GM18502 (cell line): Measurements from ENCODE around the gene SNX15.
"Not testable (repeated sequence)": the region's sequence is repeated elsewhere in the genome, so short reads cannot be mapped to it uniquely, and the experiment has no call there.

Experiments used
- ATAC-seq: cut with Tn5 transposase; IDR thresholded peaks from one replicate; pipeline ENCODE4 v1.9.1; 2021; ENCODE audit warnings: mild to moderate bottlenecking; ENCODE audit not compliant: unreplicated experiment, poor library complexity

SNX15 gene

DNA sequence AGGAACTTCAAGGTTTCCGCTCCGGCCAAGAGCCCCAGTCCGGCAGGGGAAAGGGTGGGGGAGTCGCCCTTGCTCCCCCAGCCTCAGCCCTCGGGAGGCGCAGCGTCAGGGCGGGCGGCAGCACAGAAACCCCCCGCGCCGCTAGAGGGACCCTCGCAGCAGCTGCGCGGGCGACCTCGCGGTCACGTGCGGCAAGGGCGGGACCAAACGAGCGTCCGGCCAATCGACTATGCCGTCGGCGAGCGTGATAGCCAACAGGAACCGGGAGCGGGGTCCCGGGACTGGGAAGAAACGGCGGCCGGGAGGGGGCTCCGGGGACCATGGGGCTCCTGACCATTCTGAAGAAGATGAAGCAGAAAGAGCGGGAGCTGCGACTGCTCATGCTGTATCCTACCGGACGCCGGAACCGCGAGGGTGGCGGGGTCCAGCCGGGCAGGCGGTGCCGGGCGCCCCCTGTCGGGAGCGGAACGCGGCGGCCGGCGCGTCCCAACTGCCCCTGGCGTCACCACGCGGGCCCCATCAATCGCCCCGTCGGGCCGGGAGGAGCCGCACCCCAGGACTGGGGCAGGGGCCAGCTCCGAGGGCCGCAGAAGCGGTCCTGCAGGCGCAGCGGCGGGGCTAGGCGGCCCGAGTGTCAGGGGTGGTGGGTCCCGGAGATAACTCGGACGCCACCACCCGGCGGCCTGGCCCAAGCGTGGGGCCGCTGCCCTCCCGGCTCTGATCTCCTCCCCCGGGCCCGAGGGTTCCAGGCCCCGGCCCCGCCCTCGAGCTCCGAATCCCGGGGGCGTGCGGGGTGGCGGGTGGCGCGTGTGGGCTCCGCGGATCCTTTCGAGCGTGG lies 13.1 kb upstream of the SNX15 start, which contains the start of gene ARL2:
Gene ARL2 (plus strand): TSS at position 273 of the 838 bp plus-strand sequence. CDS start 48 bp downstream, at position 321.
- peak; percentile 77 for ATAC-seq

GRCh38 chr11:65014726-65015227 lies 12.5 kb upstream of the SNX15 start:
- ATAC-seq, result peak; percentile 4

DNA sequence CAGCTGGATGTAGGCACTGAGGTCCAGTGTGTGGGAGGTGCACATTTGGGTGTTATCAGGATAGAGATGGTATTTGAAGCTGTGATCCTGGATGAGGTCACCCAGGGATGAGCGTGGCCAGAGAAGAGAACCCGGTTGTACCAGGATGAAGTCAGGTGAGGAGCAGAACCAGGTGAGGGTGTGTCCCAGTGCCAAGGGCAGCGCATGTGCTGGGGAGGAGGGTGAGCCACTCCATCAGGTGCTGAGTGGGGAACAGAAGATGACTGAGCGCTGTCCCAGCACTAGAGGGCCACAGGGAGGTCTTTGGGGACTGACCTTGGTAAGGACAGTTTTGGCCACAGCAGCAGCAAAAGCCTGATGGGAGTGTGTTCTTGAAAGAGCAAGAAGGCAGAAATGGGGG lies 10.5 kb upstream of the SNX15 start:
- no peak for ATAC-seq

DNA sequence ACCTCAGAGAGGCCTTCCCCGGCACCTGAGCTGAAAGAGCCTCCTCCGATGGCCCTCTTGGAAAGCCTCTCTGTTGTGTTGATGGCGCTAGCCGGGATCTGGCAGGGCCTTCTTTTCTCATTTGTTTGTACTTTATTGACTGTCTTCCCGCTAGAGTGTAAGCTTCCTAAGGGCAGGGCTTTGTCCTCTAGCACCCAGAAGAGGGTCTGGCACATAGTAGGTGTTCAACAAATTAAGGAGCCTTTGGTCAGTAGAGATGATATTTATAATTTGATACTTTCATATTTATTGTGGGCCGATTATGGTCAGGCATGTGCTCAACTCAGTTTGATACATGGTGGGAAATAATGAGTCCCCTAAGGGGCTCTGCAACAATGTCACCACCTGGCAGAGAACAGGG lies 9.3 kb upstream of the SNX15 start:
- no peak for ATAC-seq

DNA sequence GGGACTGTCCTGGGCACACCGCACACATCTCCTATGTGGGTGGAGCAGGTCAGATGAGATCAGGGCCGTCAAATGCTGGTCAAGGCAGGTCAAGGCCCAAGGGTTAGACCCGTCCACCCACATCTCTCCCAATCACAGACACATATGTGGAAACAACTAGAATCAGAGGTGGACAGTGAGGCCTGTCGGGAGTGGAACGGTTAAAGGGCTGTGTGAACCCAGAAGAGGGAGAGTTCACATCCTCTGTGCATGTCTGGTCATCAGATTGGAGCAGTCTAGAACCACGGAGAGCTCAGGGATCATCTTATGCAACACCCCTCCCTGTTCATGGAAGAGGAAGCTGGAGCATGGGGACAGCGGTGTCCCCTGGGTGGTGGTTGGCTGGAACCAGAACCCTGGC lies 7.4 kb upstream of the SNX15 start:
- no peak for ATAC-seq

GRCh38 chr11:65021003-65021402 lies 6.2 kb upstream of the SNX15 start:
- ATAC-seq, result no peak

- ATAC-seq, result no peak
Observed at GRCh38 chr11:65021509-65021908, 5.7 kb upstream of the SNX15 start.

GRCh38 chr11:65023502-65023901 lies 3.7 kb upstream of the SNX15 start:
- ATAC-seq, result not testable (repeated sequence)

- no peak for ATAC-seq
Observed at GRCh38 chr11:65026810-65027209, 429 bp upstream of the SNX15 start.

- no peak for ATAC-seq
Observed at GRCh38 chr11:65032216-65032615, 5.0 kb downstream of the SNX15 start.

DNA sequence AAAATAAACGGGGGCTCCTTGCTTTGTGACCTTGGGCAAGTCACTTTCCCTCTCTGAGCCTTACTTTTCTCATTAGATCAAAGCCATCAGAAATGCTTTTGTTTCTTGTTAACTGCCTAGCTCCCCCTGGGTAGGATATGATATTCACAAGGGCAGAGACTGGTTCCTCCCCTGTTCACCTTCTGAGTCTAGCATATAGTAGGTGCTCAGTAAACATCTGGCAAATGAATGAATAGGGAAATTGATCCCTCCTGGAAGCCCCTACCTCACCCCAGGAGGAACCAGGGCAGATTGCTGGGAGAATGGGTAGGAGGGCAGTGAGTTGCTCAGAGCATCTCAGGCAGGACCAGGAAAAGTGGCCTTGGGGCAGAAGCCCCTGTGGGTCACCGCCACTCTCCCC lies 7.2 kb downstream of the SNX15 start:
- no peak for ATAC-seq

DNA sequence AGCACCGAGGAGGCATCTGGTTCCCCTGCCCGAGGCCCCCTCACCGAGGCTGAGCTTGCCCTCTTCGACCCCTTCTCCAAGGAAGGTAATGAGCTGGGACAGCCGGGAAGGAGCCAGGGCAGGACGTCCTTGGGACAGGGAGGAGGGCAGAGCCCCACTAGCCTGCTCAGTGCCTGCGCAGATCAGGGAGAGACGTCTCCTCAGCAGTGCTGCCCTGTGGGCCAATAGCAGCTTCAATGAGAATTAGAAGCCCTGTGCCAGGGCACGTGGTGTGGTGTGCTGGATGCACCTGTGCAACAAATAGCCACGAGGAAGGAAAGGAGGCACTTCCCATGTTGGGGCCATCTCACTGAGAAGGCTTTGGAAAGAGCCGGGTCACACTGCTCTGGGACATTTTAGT lies 8.3 kb downstream of the SNX15 start:
- ATAC-seq, result no peak

GRCh38 chr11:65036931-65037330 lies 9.7 kb downstream of the SNX15 start:
- ATAC-seq, result no peak

DNA sequence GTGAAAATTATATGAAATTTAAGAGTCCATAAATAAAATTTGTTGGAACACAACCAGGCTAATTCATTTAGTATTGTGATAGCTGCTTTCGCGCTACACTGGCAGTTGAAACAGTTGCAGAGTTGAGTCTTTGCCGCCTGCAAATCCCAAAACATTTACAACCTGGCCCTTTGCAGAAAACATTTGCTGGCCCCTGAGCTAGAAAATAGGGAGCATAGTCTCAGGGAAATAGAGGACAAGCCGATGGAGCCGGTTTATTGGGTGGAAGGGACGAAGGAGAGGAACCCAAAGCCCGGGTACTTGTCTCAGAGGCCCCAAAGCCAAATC lies 13.2 kb downstream of the SNX15 start:
- no peak for ATAC-seq

GRCh38 chr11:65040847-65041622 lies 13.8 kb downstream of the SNX15 start, which contains the start of gene SAC3D1:
SAC3D1 (plus strand) TSS chr11:65041210; CDS start chr11:65041293, 83 bp downstream.
- peak; percentile 82 for ATAC-seq

DNA sequence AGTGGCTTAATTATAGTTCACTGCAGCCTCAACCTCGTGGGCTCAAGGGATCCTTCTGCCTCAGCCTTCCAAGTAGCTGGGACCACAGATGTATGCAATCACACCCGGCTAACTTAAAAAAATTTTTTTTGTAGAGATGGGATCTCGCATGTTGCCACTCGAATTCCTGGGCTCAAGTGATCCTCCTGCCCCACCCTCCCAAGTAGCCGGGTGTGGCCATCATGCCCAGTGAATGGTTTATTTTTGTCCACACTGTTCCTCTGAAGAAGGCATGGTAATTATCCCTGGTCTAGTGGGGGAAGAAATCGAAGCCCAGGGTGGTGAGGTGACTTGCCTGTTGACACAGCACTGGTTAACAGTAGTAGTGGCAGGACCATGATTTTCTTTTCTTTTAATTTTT lies 15.7 kb downstream of the SNX15 start:
- no peak for ATAC-seq

GRCh38 chr11:65043881-65044501 lies 16.8 kb downstream of the SNX15 start:
- no peak for ATAC-seq

GRCh38 chr11:65045061-65045460 lies 17.8 kb downstream of the SNX15 start:
- no peak for ATAC-seq

DNA sequence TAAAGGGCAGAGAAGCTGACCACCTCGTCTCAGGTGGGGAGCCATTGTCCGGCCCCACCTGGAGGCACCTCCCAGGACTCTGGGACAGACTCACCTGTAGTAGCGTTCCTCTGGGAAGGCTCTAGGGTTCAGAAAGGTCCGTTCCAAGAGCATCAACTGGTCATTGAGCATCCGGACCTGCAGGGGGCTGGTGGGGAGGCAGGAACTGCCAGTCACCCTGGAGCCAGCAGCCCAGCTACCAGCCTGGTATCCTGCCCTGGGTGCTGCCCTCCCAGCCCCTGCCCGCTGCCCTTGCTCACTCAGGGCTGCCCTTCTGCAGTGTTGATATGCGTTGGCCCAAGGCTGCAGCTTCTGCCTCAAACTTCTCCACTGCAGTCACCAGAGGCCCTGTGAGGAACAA lies 18.5 kb downstream of the SNX15 start:
- ATAC-seq, result no peak

DNA sequence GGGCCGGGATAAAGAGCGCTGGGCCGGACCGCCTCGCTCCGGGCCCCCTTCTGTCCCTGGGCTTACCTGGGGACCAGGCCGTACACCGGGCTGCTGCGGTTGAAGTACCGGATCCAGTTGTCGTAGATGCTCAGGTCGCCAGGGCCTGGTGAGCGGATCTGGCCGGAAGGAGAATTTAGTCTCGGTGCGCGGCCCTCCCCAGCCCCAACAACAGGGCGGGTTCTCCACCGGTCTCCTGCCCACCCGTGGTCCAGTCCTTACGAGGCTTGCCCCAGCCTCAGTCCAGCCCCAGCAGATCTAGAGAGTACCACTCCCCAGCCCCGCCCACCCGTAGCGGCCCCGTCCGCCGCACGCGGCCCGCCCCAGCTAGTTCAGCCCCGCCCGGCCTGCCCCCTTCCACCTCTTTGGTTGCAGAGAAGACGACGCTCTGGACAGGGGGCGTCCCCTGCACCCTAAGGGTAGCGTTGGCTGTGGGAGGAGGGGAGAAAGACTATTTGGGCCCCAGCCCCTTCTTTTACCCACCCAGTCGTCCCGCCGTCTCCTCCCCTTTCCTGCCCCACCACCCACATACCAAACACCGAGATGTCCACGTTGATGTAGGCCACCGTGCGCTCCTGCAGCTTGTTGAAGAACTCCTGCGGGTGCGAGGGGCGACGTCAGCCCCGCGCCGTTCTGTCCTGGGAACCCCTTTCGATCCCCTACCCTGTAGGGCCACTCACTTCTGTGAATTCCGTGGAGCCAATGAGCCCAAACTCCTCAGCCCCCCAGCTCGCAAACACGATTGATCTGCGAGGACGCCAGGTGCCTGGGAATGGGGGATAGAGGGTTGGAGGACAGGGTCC lies 20.6 kb downstream of the SNX15 start:
- ATAC-seq, result no peak
